IMR-90 (cell line): ENCODE data around the gene SLC8A3. TPM values are rescaled to one million over a fixed set of nuclear protein-coding genes. Genes with fewer than 3 reads are reported as not detected.

Experiments used
- ATAC-seq: fragments of 200-7000 bp; cut with Tn5 transposase; 2 replicates; pipeline ENCODE4 v1.9.1; 2020; ENCODE audit warnings: low read depth, mild to moderate bottlenecking, moderate library complexity
- BruUV-seq: library from RNA; stranded (reverse); fragments of 400-500 nt; replicated peaks from 2 replicates; lab custom pipeline; 2021; lab: Mats Ljungman, UMichigan
- CTCF ChIA-PET: fragments of 300-600 bp; formaldehyde crosslinking; extraction: SDS; loops from one replicate; lab custom pipeline; 2021; ENCODE audit warnings: antibody characterized with exemption; lab: Yijun Ruan, JAX
- POLR2A ChIA-PET: fragments of 300-600 bp; sonication (Branson Sonifier 250); formaldehyde crosslinking; loops from one replicate; lab custom pipeline; 2022; ENCODE audit warnings: antibody characterized with exemption; ENCODE audit not compliant: unreplicated experiment; lab: Charles Lee
- DNase-seq: peaks from one replicate; pipeline ENCODE4 v3.0.0; 2013
- H2AFZ ChIP-seq: replicated peaks from 2 replicates; pipeline ENCODE3; 2013; ENCODE audit warnings: low read length, mild to moderate bottlenecking; ENCODE audit not compliant: poor library complexity
- H2AK5ac ChIP-seq: 2 replicates; pipeline ENCODE4 v1.6.1; 2013; ENCODE audit warnings: low read depth, low read length, inconsistent platforms
- H2AK9ac ChIP-seq: replicated peaks from 2 replicates; pipeline ENCODE3; 2013; ENCODE audit warnings: mild to moderate bottlenecking, low read depth, low read length, moderate library complexity; ENCODE audit not compliant: poor library complexity
- H2BK120ac ChIP-seq: 2 replicates; pipeline ENCODE4 v1.6.1; 2013; ENCODE audit warnings: low read depth, low read length, inconsistent platforms
- H2BK15ac ChIP-seq: 3 replicates; pipeline ENCODE4 v1.6.1; 2013; ENCODE audit warnings: low read depth, low read length, inconsistent platforms
- H2BK20ac ChIP-seq: 2 replicates; pipeline ENCODE4 v1.6.1; 2013; ENCODE audit warnings: low read depth, mild to moderate bottlenecking, inconsistent platforms, low read length, moderate library complexity
- H2BK5ac ChIP-seq: 2 replicates; pipeline ENCODE4 v1.6.1; 2013; ENCODE audit warnings: mild to moderate bottlenecking, low read depth, low read length, inconsistent platforms; ENCODE audit not compliant: poor library complexity, severe bottlenecking
- H3K14ac ChIP-seq: replicated peaks from 2 replicates; pipeline ENCODE4 v1.6.1; 2013; ENCODE audit warnings: low read depth, low read length, inconsistent platforms
- H3K18ac ChIP-seq: 2 replicates; pipeline ENCODE4 v1.6.1; 2013; ENCODE audit warnings: low read depth, low read length, control low read depth
- H3K23ac ChIP-seq: 2 replicates; pipeline ENCODE4 v1.6.1; 2013; ENCODE audit warnings: low read depth, low read length, inconsistent platforms
- H3K27ac ChIP-seq: 2 replicates; pipeline ENCODE4 v1.5.1; 2013; ENCODE audit warnings: mild to moderate bottlenecking, control low read depth, low read length; ENCODE audit not compliant: insufficient read depth
- H3K27me3 ChIP-seq: 2 replicates; pipeline ENCODE4 v1.6.1; 2013; ENCODE audit warnings: low read length; ENCODE audit not compliant: control insufficient read depth, insufficient read depth
- H3K36me3 ChIP-seq: 2 replicates; pipeline ENCODE4 v1.6.1; 2013; ENCODE audit warnings: low read length, mixed read lengths; ENCODE audit not compliant: control insufficient read depth, insufficient read depth
- H3K4ac ChIP-seq: 2 replicates; pipeline ENCODE4 v1.6.1; 2013; ENCODE audit warnings: low read depth, low read length, inconsistent platforms
- H3K4me1 ChIP-seq: 2 replicates; pipeline ENCODE4 v1.6.1; 2013; ENCODE audit warnings: low read length, mixed read lengths; ENCODE audit not compliant: control insufficient read depth, insufficient read depth
- H3K4me2 ChIP-seq: 2 replicates; pipeline ENCODE4 v1.6.1; 2013; ENCODE audit warnings: low read depth, mild to moderate bottlenecking, control low read depth, low read length, moderate library complexity
- H3K4me3 ChIP-seq: 2 replicates; pipeline ENCODE4 v1.5.1; 2013; ENCODE audit warnings: low read depth, mild to moderate bottlenecking, control low read depth, low read length, moderate library complexity; ENCODE audit not compliant: insufficient read depth
- H3K56ac ChIP-seq: 2 replicates; pipeline ENCODE4 v1.6.1; 2013; ENCODE audit warnings: low read length, inconsistent platforms; ENCODE audit not compliant: insufficient read depth; ENCODE audit errors: extremely low read depth
- H3K79me1 ChIP-seq, 2 experiments: 2 replicates each; pipeline ENCODE4 v1.6.1; 2013; ENCODE audit warnings: low read length in 2 of 2, inconsistent platforms in 1 of 2, low read depth in 1 of 2
- H3K9ac ChIP-seq: 2 replicates; pipeline ENCODE4 v1.6.1; 2013; ENCODE audit warnings: low read depth, low read length, control low read depth
- H3K9me1 ChIP-seq: 2 replicates; pipeline ENCODE4 v1.6.1; 2013; ENCODE audit warnings: low read length, inconsistent platforms; ENCODE audit not compliant: insufficient read depth
- H3K9me3 ChIP-seq: 2 replicates; pipeline ENCODE4 v1.6.1; 2013; ENCODE audit warnings: low read length; ENCODE audit not compliant: control insufficient read depth, insufficient read depth
- H4K20me1 ChIP-seq: 2 replicates; pipeline ENCODE4 v1.6.1; 2013; ENCODE audit warnings: low read length, inconsistent platforms; ENCODE audit not compliant: insufficient read depth
- H4K5ac ChIP-seq: 2 replicates; pipeline ENCODE4 v1.6.1; 2013; ENCODE audit warnings: mild to moderate bottlenecking, low read depth, low read length, control low read depth
- H4K8ac ChIP-seq, 2 experiments: 2 replicates each; pipeline ENCODE4 v1.6.1; 2013; ENCODE audit warnings: low read depth in 2 of 2, low read length in 2 of 2, control low read depth in 1 of 2, inconsistent platforms in 1 of 2
- H4K91ac ChIP-seq: 2 replicates; pipeline ENCODE4 v1.6.1; 2013; ENCODE audit warnings: low read depth, low read length, inconsistent platforms; ENCODE audit not compliant: insufficient read depth
- CEBPB ChIP-seq: IDR thresholded peaks from 2 replicates; pipeline ENCODE4 v1.6.1; 2012; ENCODE audit warnings: low read depth, low read length, improper control_type of control experiment
- WGBS, 2 experiments: methylation state at CpG; one replicate each; pipeline versions ENCODE4 v1.1.5 to v1.1.7; 2013; ENCODE audit warnings: missing lambda C conversion rate in 2 of 2; ENCODE audit not compliant: insufficient read length in 1 of 2; ENCODE audit errors: extremely low coverage in 2 of 2; 5-methylcytosine and 5-hydroxymethylcytosine counted together
- dilution Hi-C: fragments of 300-500 bp; cut with HindIII; formaldehyde crosslinking; loops from one replicate; pipeline ENCODE4 v1.14.3; 2018; ENCODE audit warnings: low sequenced_read_pairs; ENCODE audit not compliant: unreplicated experiment
- in situ Hi-C: fragments of 300-500 bp; cut with MboI; formaldehyde crosslinking; loops from 3 replicates; pipeline ENCODE4 v1.14.3; 2019; ENCODE audit warnings: low sequenced_read_pairs, inconsistent platforms, mixed read lengths
- intact Hi-C: fragments of 100-400 bp; cut with micrococcal nuclease; formaldehyde crosslinking; loops from 2 replicates; pipeline ENCODE4 v1.10.0; 2022
- polyA plus RNA-seq, 3 experiments: library from polyadenylated mRNA; depleted of rRNA; stranded (reverse); fragments of >200 nt; gene quantifications; 2 replicates each; pipeline ENCODE4 v1.2.3, GENCODE V29; 2012; ENCODE audit warnings: low replicate concordance in 1 of 3
- total RNA-seq: library from RNA; depleted of rRNA; stranded (reverse); fragments of >200 nt; gene quantifications from 2 replicates; pipeline ENCODE4 v1.2.3, GENCODE V29; 2012

SLC8A3 gene
- total and polyA plus RNA-seq, 2 of the 4 experiments (the other 2 are of a cell fraction) = under 0.01 TPM; not detected in 1

DNA sequence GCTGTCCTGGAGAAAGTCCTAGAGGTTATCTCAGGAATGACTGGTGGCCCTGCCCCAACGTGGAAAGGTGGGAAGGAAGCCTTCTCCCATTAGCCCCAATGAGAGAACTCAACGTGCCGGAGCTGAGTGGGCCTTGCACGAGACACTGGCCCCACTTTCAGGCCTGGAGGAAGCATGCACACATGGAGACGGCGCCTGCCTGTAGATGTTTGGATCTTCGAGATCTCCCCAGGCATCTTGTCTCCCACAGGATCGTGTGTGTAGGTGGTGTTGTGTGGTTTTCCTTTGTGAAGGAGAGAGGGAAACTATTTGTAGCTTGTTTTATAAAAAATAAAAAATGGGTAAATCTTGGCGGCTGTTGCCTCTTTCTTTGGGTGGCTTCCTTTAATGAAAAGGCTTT lies 156.7 kb downstream of the SLC8A3 start:
- Histone ChIP-seq H3K9me1 (no peaks in the 10 kb centered on the region), H3K9me3 (no peaks in the 10 kb centered on the region), H3K36me3 (peaks cover 3% of the 10 kb centered on the region; the same call in 1 of the 2 replicates), H3K14ac (no peak overlapping the region), H3K23ac (no peak overlapping the region), H2BK15ac (no peak overlapping the region), H2AK9ac (no peak overlapping the region), H2BK20ac (no peak overlapping the region), H2BK5ac (no peak overlapping the region), H3K4me3 (no peak overlapping the region), H3K4me1 (0 out of 2 replicates have a peak, but pooled peaks cover 2% of the 10 kb centered on the region), H4K20me1 (no peaks in the 10 kb centered on the region), H2BK120ac (no peak overlapping the region), H2AK5ac (no peak overlapping the region), H3K4ac (no peak overlapping the region; the same call in 1 of the 2 replicates), H3K9ac (no peak overlapping the region), H2AFZ (peak overlapping the region; percentile 41), H4K5ac (no peak overlapping the region), H3K18ac (no peak overlapping the region), H3K79me1 (no peaks in the 10 kb centered on the region), H3K56ac (no peak overlapping the region), H4K91ac (no peak overlapping the region), H3K4me2 (no peak overlapping the region), H4K8ac (no peak overlapping the region), H3K27me3 (no peaks in the 10 kb centered on the region), H3K27ac (no peak overlapping the region)
- intact Hi-C loops (no loop called here), in situ Hi-C loops (no loop called here), dilution Hi-C loops (no loop called here)
- 100% methylated on average over 1 of the region's 9 CpGs; no CpG with 5 or more reads in 1 of the 2 experiments for WGBS, 2 experiments
- DNase-seq = no peak
- TF ChIP-seq CEBPB = no peak
- ChIA-PET POLR2A (no interaction called here), CTCF (interaction anchor here (1.3 kb wide), 1 partner anchor 42 kb away, joined by 3 read pairs; no protein-coding TSS in a partner anchor)
- no TSS peak for BruUV-seq
- no peak for ATAC-seq
